ENCODE results near the gene ARFGEF3. TPM values are rescaled to one million over a fixed set of nuclear protein-coding genes. Genes with fewer than 3 reads are reported as not detected.

The ARFGEF3 gene
- total RNA-seq, 1 donor, result under 0.01 TPM

DNA sequence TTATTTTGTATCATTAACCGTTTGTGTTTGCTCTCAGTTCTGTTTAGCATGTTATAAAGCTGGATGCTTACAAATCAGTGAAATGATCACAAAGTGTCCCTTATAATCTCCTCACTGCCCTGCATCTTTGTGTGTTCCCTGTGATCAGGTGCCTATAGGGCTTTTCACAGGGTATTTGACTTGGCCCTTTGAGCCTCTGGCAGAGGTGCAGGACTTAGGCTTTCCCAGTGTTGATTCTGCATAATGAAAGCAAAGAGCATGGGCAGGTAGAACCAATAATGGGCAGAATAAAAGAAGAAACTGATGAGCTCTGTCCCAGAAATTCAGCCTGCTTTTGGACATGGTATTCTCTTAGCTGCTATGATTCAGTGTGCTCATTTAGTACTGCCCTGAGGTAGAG lies 73.5 kb downstream of the ARFGEF3 start:
- Histone ChIP-seq H3K4me3 (ENCODE audit: insufficient read depth, low read length) (no peak overlapping the region), H3K9me3 (ENCODE audit: low read depth, low read length) (no peaks in the 10 kb centered on the region), H3K27me3 (ENCODE audit: insufficient read depth, low read length) (peaks cover 2% of the 10 kb centered on the region), H3K4me1 (ENCODE audit: insufficient read depth, low read length) (no peaks in the 10 kb centered on the region), H2AFZ (ENCODE audit: low read length) (no peak overlapping the region), H3K36me3 (ENCODE audit: insufficient read depth, low read length) (no peaks in the 10 kb centered on the region), H3K4me2 (ENCODE audit: insufficient read depth, low read length) (no peak overlapping the region), H3K27ac (ENCODE audit: low read depth, low read length) (no peak overlapping the region), H3K79me2 (ENCODE audit: insufficient read depth, low read length) (no peaks in the 10 kb centered on the region), H4K20me1 (ENCODE audit: insufficient read depth, low read length) (no peaks in the 10 kb centered on the region)
- TF ChIP-seq, protein P1, sequence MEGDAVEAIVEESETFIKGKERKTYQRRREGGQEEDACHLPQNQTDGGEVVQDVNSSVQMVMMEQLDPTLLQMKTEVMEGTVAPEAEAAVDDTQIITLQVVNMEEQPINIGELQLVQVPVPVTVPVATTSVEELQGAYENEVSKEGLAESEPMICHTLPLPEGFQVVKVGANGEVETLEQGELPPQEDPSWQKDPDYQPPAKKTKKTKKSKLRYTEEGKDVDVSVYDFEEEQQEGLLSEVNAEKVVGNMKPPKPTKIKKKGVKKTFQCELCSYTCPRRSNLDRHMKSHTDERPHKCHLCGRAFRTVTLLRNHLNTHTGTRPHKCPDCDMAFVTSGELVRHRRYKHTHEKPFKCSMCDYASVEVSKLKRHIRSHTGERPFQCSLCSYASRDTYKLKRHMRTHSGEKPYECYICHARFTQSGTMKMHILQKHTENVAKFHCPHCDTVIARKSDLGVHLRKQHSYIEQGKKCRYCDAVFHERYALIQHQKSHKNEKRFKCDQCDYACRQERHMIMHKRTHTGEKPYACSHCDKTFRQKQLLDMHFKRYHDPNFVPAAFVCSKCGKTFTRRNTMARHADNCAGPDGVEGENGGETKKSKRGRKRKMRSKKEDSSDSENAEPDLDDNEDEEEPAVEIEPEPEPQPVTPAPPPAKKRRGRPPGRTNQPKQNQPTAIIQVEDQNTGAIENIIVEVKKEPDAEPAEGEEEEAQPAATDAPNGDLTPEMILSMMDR (IDR thresholded peaks at IDR 0.05; ENCODE audit: extremely low read depth, low read depth, low read length), result no peak
- DNase-seq (ENCODE audit: insufficient read length, low spot score, missing footprints), result no peak

DNA sequence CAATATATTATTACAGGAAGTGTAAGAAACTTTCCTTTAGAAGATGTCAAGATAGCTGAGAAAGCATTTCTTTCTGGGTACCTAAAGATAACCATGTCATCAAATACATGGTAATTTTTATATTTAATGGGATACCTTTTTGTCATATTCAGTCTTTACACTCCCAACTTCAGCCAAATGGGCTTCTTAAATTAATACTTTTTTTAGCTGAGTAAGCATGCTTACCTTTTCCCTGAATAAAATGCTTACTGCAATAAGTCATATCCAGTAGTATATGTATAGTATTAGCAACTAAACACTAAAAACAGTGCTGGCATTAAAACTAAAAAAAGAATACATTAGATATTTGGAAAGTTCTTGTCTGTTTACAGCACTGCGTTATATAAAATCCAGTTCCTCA lies 74.0 kb downstream of the ARFGEF3 start:
- Histone ChIP-seq H3K27ac (ENCODE audit: low read depth, low read length) (no peak overlapping the region), H3K4me2 (ENCODE audit: insufficient read depth, low read length) (no peak overlapping the region), H2AFZ (ENCODE audit: low read length) (no peak overlapping the region), H3K79me2 (ENCODE audit: insufficient read depth, low read length) (no peaks in the 10 kb centered on the region), H3K9me3 (ENCODE audit: low read depth, low read length) (no peaks in the 10 kb centered on the region), H3K27me3 (ENCODE audit: insufficient read depth, low read length) (peaks cover 2% of the 10 kb centered on the region), H3K4me3 (ENCODE audit: insufficient read depth, low read length) (no peak overlapping the region), H3K36me3 (ENCODE audit: insufficient read depth, low read length) (no peaks in the 10 kb centered on the region), H3K4me1 (ENCODE audit: insufficient read depth, low read length) (no peaks in the 10 kb centered on the region), H4K20me1 (ENCODE audit: insufficient read depth, low read length) (no peaks in the 10 kb centered on the region)
- TF ChIP-seq, protein P1 (IDR thresholded peaks at IDR 0.05; ENCODE audit: extremely low read depth, low read depth, low read length), result no peak
- no peak for DNase-seq (ENCODE audit: insufficient read length, low spot score, missing footprints)

DNA sequence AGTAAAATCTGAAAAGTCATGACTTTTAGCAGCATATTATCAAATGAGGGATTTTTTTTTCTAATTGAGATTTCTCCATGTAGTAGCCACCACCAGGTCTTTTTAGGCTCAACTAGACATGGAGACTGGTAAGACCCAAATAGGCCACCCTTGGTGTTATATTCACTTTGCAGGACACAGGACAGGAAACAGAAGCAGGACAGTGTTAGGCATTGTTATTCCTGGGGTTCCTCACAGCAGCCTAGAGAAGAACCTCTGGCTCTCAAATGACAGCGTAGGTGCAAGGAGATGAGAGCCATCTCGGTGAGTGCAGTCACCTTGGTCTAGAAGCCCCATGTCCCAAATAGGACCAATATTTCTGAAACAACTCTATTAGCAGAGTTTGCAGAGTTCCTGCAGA lies 75.7 kb downstream of the ARFGEF3 start:
- TF ChIP-seq, protein P1 (IDR thresholded peaks at IDR 0.05; ENCODE audit: extremely low read depth, low read depth, low read length), result no peak
- Histone ChIP-seq H4K20me1 (ENCODE audit: insufficient read depth, low read length) (no peaks in the 10 kb centered on the region), H3K9me3 (ENCODE audit: low read depth, low read length) (no peaks in the 10 kb centered on the region), H3K4me3 (ENCODE audit: insufficient read depth, low read length) (no peak overlapping the region), H2AFZ (ENCODE audit: low read length) (no peak overlapping the region), H3K4me2 (ENCODE audit: insufficient read depth, low read length) (no peak overlapping the region), H3K79me2 (ENCODE audit: insufficient read depth, low read length) (no peaks in the 10 kb centered on the region), H3K36me3 (ENCODE audit: insufficient read depth, low read length) (no peaks in the 10 kb centered on the region), H3K27ac (ENCODE audit: low read depth, low read length) (no peak overlapping the region), H3K27me3 (ENCODE audit: insufficient read depth, low read length) (peaks cover 3% of the 10 kb centered on the region), H3K4me1 (ENCODE audit: insufficient read depth, low read length) (no peaks in the 10 kb centered on the region)
- no peak for DNase-seq (ENCODE audit: insufficient read length, low spot score, missing footprints)

DNA sequence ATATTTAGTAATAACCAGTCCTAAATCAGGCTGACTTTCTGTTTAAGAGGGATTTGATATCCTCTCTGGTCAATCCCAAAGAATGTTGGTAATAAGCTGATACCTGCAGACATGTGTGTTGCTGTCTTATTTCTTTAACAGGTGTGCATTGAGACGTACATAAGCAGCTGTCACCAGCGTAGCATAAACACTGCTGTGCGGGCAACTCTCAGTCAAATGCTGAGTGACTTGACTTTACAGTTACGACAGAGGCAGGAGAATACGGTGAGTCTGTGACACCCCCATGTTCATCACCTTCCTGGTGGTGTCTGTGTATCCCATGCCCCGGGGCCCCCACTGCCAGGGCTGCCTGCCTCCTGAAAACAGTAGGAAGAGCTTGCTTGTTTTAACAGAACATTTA lies 76.6 kb downstream of the ARFGEF3 start:
- H4K20me1 ChIP-seq (ENCODE audit: insufficient read depth, low read length), result no peaks in the 10 kb centered on the region
- H3K36me3 ChIP-seq (ENCODE audit: insufficient read depth, low read length), result no peaks in the 10 kb centered on the region

More for the DNA sequence above, 76.6 kb downstream of the ARFGEF3 start:
- Histone ChIP-seq H3K4me2 (ENCODE audit: insufficient read depth, low read length) (no peak overlapping the region), H2AFZ (ENCODE audit: low read length) (no peak overlapping the region), H3K9me3 (ENCODE audit: low read depth, low read length) (no peaks in the 10 kb centered on the region), H3K4me1 (ENCODE audit: insufficient read depth, low read length) (no peaks in the 10 kb centered on the region), H3K4me3 (ENCODE audit: insufficient read depth, low read length) (no peak overlapping the region), H3K27ac (ENCODE audit: low read depth, low read length) (no peak overlapping the region), H3K27me3 (ENCODE audit: insufficient read depth, low read length) (peaks cover 6% of the 10 kb centered on the region), H3K79me2 (ENCODE audit: insufficient read depth, low read length) (no peaks in the 10 kb centered on the region)
- TF ChIP-seq, protein P1 (IDR thresholded peaks at IDR 0.05; ENCODE audit: extremely low read depth, low read depth, low read length), result no peak
- DNase-seq (ENCODE audit: insufficient read length, low spot score, missing footprints), result no peak
